Stimulated activated CD4-positive, alpha-beta T cell treated with anti-CD3 and anti-CD28 coated beads, Interleukin-2, amount 100 ng/mL, for 24 hours (primary cell): ENCODE results near the gene RAD51D.
"Not testable (repeated sequence)": the region's sequence is repeated elsewhere in the genome, so short reads cannot be mapped to it uniquely, and the experiment has no call there.

ENCODE experiments used
- DNase-seq, 2 donors: peaks; one replicate each; pipeline ENCODE4 v3.0.0-alpha.2; 2020

RAD51D gene

DNA sequence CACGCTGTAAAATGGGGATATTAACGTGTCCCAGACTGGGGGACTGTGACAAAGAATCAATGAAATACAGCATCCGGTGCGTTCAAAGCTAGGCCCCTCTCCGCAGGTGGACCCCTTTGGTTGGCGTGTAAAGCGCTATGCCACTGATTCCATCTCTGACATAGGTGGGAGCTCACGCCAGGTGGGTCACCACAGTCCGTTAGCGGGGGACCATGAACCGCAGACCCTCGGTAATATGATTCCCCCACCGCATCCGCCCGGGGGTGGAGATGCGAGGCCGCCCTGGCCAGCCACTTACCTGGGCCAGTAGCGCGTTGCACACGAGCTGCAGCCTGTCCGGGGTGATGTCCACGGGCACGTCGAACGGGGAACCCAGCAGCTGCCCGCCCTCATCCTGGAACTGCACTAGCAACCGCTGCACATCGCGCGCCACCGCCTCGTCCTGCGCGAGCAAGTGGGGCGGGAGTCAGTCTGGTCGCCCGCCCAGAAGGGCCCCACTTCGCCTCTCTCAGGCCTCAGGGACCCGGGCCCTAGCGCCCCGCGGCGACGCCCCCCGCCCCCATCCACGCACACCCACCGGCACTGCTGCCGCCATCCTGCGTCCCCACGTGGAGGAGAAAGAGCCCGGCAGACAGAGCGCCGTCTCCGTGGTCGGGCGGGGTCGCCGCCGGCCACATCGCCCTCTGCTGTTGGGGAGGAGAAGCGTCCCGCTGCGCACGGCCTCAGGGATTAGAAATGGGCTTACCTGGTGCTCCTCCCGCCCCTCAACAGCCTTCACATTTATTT lies 22.2 kb upstream of the RAD51D start, which contains the start of gene NLE1:
Gene NLE1, minus strand, starts transcription at position 623 of the 786 bp plus-strand sequence. Its CDS starts 28 bp downstream, at position 595.
- DNase-seq, result peak; percentile 91 to 92

DNA sequence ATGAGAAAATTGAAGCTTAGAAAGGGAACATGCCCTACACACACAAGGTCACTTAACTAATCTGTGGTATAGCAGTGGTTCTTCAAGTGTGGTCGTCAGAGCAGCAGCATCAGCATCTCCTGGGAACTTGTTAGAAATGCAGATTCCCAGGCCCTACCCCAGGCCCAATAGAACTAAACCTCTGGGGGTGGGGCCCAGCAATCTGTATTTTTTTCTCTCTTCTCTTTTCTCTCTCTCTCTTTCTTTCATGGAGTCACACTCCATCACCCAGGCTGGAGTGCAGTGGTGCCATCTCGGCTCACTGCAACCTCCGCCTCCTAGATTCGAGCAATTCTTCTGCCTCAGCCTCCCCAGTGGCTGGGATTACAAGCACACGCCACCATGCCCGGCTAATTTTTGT lies 18.6 kb upstream of the RAD51D start:
- DNase-seq, result no peak

DNA sequence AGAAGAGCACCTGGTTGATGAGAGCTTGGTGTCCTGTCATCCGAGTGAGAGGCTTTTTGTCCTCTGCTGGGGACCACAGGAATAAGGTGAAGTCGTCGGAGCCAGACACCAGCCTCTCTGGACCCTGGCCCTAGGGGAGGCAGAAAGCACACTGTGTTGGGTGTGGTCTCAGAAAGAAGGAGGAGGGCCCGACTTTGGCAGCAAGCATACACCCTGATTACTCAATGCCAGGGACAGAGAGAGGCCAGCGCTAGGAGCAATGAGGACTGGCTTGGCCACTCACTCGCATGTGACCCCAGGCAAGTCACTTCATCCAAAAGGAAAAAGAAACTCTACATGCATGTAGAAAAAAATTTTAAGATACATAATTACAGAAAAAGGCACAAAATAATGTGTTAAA lies 15.7 kb upstream of the RAD51D start:
- DNase-seq, result no peak

DNA sequence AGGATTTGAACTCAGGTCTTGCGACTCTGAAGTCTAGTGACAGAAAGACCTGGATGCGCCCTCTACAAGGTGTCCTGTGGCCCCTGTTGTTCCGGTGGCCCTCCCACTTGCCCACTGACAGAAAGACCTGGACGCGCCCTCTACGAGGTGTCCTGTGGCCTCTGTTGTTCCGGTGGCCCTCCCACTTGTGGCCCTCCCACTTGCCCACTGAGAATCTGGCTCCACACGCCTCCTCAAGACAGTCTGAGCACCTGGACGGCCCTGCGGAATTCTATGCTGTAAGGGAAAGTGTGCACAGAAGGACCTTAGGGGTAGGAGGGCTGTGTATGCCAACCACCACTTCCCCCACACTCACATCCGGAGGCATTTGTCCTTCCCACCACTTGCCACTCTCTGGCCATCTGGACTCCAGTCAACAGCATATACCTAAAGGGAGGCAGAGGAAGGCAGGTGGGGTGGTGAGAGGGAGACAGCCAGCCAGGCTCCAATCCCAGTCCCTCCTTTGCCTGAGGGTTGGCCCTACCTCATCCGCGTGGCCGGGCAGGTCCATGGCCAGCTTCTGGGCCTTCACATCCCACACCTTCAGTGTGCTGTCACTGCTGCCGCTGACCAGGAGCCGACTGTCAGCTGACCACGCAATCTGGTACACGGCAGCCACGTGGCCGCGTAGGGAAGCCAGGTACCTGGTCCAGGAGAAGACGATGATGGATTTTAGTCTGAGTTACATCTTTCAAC lies 13.3 kb upstream of the RAD51D start:
- no peak for DNase-seq

DNA sequence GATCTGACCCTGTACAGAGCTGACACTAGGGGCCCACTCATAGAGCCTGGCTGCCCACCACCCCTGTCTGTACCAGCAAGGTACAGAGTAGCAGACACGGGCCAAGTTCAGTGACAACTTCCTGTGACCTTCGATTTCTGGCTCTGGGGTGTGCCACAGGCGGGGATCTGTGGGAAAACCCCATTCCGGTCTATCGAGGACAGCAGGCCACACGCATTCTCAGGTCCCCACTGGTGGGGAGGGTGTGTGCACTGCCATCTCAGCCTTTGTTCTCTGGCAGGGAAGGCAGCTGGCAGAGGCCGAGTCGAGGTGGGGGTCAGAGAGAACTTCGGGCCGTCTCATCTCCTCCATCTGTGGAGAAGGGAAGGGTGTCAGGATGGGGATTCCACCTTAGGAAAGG lies 12.4 kb upstream of the RAD51D start:
- no peak for DNase-seq

DNA sequence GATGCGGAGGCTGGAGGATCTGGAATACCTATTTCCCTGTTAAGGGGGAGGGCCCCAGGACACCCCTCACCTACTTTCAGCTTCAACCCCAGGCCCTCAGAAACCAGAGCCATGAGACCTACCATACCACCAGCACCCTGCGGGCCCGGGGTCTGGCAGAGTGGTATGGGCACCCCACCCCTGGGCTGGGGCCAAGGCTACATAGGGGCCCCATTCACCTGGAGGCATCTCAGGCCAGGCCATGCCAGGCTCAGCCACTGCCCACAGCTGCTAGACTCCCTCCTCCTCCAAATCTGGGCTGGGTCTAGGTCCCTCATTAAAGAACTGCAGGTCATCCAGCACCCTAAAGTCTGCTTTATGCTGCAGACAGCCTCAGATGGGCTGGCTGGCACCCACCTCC lies 10.7 kb upstream of the RAD51D start:
- no peak for DNase-seq

DNA sequence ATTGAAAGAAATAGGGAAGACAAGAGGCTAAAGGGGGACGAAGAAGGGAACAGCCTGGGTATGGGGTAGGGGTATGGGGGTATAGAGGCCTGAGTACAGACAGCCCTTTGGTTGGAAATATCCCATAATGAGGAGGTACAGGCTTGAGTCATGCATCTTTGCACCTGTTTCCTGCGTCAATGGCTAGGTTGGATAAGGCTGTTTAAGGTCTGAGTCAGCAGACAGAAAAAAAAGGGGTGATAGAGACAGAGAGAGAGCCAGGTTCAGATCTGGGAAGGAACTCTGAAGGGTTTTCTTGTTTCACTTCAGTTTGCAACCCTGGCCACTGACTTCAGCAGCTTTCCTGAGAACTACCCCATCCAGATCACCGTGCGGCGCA lies 10.3 kb upstream of the RAD51D start:
- no peak for DNase-seq

DNA sequence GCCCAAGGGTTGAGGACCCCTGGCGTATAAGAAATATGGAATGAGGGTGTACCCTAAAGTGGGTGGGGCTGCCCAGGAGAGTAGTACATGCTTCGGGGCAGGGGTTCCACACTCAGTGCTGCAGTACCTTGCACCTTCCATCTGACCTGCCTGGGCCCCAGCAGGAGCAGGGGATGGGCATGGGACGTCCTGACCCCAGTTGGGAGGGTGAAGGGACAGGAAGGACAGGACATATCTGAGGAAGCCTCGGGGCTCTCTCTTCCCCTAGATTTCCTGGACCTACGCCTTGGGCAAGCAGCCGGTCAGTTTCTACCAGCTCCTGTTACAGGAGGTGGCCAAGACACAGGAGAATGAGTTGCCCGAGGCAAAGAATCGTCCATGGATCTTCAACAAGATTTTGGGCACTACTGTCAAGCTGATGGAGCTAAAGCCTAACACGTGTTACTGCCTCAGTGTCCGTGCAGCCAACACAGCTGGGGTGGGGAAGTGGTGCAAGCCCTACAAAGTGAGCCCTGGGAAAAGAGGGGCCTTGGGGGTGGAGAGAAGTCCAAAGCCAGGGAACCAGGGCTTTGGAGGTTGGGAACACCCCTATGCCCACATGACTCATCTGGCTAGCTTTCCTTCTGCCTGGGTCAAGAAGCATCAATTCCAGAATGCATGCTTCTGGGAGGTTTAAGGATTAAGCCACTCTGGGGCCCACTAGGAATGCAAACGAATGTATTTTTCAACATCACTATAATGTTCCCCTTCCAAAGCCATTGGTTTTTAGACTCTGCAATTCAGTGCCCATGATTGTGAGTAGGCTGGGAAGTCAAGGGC lies 9.7 kb upstream of the RAD51D start:
- DNase-seq, result no peak

DNA sequence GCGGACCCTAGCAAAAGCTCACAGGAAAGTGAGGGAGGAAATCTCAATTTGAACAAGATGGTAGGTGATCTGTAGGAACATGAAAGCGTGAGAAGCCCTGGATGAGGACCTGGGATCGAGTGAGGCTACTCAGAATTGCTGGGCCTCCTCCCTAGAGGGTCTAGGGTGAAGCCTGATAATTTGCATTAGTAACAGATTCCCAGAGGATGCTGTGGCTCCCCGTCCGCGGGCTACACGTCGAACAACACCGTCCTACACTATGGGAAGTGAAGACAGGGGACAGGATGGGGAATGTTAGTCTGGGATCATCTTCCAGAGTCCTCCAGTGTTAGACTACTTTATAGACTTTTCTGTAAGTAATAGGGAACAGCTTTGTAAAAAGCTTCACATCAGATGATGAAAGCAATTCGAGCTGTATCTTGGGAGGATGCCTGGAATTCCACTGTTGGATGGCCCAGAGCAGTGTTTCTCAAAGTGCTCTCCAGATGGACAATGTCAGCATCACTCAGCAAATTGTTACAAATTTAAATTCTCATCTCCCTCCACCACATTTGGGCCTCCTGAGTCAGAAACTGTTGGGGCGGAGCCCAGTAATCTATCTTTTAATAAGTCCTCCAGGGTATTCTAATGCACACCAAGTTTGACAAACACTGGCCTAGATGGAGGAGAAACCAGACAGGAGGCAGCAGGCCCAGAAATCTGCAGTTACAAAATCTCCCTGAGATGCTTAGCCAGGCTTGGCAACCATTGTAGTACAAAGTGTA lies 8.3 kb upstream of the RAD51D start:
- DNase-seq, result no peak

DNA sequence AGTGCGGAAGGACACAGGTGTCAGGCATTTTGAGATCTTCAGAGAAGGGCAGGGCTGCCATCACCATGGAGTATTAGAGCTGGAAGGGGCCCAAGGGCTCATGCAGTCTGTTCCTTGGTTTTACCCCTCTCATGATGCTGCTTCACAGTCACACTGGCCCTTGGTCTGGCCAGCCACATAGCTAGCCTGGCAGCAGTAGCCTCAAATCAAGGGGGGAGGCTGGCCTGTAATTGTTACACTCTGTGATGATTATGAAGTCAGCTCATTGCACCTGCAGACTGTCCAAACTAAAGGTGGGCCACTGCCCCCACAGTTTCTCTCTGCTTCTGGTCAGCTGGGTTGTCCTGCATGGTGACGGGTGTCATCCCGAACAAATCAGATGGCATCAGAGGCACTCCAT lies 1.7 kb upstream of the RAD51D start, which contains the start of gene FNDC8:
Gene FNDC8, plus strand, starts transcription at position 301 of the 400 bp plus-strand sequence. Its CDS starts 79 bp downstream, at position 380.
- DNase-seq, result no peak

DNA sequence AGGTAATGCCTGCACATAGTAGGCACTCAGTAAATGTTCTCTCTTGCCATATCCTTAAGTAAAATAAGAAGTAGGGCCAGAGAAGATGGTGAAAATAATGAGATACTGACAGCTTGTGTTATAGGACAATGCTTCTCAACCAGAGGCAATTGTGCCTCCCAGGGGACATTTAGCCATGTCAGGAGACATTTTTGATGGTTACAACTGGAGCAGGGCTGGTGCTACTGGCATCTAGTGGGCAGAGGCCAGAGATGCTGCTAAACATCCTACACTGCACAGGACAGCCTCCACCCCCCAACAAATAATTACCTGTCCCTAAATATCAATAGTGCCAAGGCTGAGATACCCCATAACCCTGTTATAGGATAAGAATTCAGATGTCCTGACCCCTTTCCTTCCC lies 1.7 kb downstream of the RAD51D start:
- peak in 1 of 2 donors; percentile 36 for DNase-seq

DNA sequence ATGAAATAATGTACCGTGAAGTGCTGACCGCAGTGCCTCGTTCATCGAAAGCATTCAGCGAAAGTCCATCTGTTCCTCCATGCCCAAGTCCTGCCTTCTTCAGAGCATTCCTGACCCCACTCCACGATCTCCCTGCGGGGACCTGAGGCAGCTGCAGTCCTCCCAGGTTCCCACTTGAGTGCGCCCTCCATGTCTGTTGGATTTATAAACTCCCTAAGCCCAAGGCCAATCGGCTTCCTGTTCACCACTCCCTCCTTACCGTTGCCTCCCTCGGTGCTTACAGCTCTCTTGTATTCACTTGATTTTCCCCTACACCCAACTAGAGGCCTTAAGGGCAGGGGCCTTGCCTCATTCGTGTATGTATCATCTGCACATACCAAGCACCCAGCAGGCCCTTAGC lies 2.8 kb downstream of the RAD51D start:
- no peak for DNase-seq

DNA sequence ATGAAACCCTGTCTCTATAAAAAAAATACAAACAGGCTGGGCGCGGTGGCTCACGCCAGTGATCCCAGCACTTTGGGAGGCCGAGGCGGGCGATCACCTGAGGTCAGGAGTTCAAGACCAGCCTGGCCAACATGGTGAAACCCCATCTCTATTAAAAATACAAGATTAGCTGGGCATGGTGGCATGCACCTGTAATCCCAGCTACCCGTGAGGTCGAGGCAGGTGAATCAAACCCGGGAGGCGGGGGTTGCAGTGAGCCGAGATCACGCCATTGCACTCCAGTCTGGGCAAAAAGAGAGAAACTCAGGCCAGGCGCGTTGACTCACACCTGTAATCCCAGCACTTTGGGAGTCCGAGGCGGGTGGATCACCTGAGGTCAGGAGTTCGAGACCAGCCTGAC lies 8.9 kb downstream of the RAD51D start:
- not testable (repeated sequence) for DNase-seq

DNA sequence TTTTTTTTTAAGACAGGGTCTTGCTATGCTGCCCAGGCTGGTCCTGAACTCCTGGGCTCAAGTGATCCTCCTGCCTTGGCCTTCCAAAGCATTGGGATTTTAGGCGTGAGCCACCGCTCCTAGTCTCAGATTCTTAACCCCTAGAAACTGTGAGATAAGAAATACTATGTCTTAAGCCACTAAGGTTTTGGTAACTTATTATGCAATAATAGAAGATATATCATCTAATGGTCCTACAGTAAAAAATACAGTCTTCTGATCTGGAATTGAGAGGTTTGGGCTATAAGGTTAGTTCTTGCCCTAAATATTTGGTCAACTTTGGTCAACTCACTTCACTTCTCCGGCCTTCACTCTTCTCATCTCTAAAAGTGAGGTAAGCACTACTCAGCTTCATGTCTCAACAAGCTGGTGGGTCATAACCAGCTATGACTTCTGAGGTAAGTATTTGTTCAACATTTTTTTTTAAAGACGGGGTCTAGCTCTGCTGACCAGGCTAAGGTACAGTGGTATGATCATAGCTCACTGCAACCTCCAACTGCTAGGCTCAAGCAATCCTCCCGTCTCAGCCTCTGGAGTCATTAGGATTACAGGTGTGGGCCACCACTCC lies 14.7 kb downstream of the RAD51D start:
- DNase-seq, result no peak

DNA sequence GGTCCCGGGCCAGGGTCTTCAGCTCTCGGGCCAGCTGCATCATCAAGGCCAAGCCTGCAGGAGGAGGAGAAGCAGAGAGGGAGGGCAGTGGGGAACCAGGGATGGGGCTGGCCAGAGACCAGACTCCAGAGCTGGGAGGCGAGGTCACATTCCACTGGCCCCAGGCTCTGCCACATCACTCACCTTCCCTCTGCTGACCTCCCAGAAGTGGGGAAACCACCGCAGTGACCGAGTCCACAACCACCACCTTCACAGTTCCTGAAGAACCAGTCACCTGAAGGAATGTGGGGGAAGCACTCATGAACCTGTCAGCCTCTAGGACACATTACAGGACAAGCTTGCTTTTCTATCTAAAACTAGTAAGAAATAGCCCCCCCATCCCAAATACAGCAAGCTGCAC lies 16.4 kb downstream of the RAD51D start:
- no peak for DNase-seq

DNA sequence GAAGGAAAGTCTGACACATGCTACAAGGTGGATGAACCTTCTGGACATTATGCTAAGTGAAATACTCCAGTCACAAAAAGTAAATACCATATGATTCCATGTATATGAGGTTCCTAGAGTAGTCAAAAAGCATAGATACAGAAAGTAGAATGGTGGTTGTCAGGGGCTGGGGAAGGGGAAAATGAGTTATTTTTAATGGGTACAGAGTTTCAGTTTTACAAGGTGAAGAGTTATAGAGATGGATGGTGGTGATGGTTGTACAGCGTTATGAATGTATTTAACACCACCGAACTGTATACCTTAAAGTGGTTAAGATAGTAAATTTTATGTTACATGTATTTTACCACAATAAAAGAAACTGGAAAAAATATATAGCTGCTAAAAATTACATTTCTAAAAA lies 17.9 kb downstream of the RAD51D start:
- DNase-seq, result no peak

DNA sequence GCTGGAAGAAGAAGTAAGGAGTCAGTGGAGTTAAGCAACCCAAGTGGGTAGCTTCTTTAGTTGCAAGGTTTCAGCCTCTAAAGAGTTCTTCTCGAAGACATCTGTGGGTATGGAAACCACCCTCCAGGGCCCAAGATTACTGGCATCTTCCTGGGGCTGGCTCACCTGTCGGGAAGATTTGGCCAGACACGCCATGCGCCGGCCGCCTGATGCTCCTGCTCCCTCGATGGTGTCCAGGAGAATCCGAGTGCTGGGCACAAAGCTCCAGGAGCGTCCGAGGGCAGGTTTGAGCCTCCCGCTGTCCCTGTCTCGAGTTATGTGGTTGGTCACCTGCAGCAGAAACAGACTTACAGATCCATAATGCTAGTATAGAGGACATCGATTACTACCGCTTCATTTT lies 18.6 kb downstream of the RAD51D start:
- DNase-seq, result no peak

DNA sequence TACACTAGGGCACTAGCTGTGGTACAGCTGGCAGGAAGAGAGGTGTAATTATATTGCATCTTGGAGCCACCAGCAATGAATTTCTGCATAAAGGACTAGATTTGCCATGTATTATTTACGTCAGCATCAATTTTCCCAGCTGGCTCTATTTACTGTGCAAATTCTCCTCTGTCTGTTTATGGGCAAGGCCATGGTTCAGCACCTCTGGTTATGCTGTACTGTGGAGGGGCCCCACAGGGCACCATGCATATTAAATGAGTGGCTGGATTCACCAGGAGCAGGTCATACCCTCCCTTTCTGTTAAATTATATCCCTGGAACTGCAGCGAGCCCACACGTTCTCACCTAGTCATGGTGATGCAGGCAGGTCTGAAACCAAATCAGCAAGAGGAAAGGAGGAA lies 19.8 kb downstream of the RAD51D start:
- DNase-seq, result no peak

DNA sequence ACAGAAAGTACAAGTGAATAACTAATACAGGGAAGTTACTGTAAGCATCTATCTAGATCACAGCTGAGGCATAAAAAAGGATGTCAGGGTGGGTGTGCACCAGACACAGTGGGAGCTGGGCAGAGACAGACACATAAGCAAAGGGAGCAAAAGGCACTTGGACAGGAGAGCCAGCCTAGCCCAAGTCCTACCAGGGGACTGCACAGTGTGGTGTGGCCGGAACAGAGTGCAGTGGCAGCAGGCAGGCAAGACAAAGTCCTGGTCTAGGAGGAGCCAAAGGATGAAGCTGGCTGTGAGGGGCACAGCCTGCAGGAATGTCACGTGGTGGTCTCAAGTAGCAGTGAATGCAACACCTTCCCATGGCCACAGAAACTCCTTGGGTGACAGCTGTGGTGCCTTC lies 21.9 kb downstream of the RAD51D start:
- no peak for DNase-seq

DNA sequence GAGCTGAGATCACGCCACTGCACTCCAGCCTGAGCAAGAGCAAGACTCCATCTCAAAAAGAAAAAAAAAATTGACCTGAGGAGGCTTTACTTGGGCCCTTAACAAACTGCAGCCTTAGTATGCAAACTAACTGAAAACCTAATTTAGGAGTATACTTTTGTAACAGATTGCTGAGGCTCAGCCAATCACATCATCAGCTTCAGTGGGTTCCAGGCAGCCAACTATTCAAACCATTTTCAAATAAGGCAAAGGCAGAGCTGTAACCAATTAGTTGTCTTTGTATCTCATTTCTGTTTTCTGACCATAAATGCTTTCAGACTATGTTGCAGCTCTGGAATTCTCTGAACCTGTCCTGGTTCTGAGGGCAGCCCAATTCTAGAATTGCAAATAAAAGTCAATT lies 23.9 kb downstream of the RAD51D start:
- DNase-seq, result no peak

DNA sequence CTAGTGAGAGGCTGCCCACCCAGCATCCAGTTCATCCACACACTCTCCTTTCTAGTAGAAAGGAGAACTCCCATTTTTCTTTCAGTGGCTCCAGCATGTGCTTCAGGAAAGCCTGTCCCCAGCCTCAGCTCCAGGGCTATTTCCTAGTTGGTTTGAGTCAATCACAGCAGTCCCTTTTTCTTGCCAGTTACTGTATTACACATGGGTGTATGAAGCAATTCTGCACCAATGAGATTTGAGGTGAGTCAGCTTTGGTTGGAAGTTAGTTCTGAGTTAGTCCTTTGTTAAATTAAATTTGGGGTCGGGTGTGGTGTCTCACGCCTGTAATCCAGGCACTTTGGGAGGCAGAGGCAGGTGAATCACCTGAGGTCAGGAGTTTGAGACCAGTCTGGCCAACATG lies 24.8 kb downstream of the RAD51D start:
- DNase-seq, result no peak

DNA sequence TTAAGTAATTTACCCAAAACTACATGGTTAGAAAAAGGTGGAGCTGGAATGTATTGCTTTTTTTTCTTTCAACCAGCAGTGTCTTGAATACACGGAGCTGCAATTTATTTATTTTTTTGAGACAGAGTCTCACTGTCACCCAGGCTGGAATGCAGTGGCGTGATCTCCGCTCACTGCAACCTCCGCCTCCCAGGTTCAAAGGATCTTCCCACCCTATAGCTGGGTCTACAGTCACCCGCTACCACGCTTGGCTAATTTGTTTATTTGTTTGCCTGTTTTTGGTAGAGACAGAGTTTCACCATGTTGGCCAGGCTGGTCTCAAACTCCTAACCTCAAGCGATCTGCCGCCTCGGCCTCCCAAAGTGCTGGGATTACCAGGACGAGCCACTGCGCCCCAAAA lies 29.0 kb downstream of the RAD51D start:
- not testable (repeated sequence) for DNase-seq
